ENCODE results near the gene HMSD.

GRCh38 chr18:63999871-64000270, 50.8 kb downstream of the HMSD start:
- no peak for TF ChIP-seq CTCF (IDR thresholded peaks at IDR 0.05)
- no peak for TF ChIP-seq POLR2A (IDR thresholded peaks at IDR 0.05)
